Activated CD8-positive, alpha-beta memory T cell treated with anti-CD3 and anti-CD28 coated beads, Interleukin-2, amount 50 U/mL, for 48 hours (primary cell): ENCODE measurements around the gene SETDB2.

ENCODE experiments used
- DNase-seq: peaks from one replicate; pipeline ENCODE4 v3.0.0-alpha.2; 2020

The SETDB2 gene, protein sequence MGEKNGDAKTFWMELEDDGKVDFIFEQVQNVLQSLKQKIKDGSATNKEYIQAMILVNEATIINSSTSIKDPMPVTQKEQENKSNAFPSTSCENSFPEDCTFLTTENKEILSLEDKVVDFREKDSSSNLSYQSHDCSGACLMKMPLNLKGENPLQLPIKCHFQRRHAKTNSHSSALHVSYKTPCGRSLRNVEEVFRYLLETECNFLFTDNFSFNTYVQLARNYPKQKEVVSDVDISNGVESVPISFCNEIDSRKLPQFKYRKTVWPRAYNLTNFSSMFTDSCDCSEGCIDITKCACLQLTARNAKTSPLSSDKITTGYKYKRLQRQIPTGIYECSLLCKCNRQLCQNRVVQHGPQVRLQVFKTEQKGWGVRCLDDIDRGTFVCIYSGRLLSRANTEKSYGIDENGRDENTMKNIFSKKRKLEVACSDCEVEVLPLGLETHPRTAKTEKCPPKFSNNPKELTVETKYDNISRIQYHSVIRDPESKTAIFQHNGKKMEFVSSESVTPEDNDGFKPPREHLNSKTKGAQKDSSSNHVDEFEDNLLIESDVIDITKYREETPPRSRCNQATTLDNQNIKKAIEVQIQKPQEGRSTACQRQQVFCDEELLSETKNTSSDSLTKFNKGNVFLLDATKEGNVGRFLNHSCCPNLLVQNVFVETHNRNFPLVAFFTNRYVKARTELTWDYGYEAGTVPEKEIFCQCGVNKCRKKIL

DNA sequence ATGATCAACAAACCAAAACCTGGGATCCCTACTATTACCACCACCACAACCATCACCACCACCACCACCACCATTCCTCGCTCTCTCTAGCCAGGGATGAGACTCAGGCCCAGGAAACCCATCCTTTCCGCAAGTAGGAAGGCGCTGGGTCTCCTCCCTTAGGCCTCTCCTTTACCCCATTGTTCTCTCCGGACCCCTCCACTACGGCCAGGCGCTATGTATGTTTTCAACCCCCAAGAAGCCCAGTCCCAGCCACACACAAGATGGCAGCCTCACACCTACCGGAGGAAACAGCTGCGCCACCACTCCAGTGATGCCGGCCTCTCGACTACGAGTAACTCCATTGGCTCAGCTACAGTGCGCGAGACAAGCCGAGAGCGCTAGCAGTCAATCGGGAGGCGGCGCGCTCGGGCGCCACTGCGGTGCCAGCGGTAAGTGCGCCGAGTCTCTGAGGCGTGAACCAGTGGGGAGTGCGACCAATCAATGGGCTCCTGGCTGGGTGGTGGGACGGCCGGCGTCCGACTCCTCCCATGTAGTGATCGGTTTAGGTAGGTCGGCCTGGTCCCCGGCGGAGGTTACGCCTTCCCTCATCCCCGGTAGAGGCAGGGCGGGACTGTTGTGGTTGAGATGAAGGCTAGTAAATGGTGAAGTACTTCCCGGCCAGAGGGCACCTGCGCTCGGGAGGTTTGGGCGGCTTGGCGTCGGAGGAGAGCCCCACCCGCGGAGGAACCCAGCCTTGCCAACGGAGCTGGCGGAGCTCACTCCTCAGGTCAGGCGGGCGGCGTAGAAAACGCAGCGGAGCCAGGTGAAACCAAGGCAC is at the start of gene SETDB2, which contains the start of gene CAB39L:
Gene SETDB2, plus strand, starts transcription at position 571 of the 820 bp plus-strand sequence. CDS start 7,620 bp downstream, outside the sequence.
Gene CAB39L, minus strand, starts transcription at position 361 of the 820 bp plus-strand sequence. CDS start 61,154 bp downstream, outside the sequence.
- peak; percentile 97 for DNase-seq

DNA sequence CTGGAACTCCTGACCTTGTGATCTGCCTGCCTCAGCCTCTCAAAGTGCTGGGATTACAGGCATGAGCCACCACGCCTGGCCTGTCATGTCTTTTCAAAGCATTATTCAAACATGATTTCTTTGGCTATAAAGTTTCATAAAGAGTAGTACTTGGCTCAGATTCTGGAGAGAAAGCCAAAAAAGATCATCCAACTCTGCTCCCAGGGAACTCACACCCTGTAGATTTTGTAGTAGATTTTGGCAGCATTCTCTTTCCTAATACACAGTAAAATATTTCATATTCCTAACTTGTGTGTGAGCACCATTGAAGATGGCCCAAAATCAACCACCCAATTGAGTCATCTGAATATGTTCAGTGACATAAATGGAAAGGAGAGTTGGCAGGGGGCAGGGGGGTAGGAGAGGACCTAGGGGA is 48.6 kb upstream of the SETDB2 start:
- no peak for DNase-seq

DNA sequence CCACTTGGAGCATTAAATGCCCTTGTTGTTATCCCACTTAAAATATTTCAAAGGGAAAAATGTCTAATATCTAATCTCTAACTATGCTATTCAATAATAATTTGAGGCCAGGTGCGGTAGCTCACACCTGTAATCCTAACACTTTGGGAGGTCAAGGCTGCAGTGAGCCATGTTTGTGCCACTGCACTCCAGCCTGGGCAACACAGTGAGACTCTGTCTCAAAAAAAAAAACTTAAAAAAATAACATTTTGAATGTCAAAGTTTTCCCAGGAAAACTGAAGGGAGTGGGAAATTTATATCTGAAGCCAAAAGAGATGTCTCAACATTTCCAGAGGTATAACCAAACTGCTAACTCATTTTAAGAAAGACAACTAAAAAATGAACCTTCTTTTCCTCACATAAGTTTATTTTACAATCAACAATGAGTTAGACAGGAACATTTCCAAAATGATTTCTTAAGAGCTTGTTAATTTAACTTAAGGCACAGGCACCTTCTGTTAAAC is 48.1 kb upstream of the SETDB2 start:
- no peak for DNase-seq

DNA sequence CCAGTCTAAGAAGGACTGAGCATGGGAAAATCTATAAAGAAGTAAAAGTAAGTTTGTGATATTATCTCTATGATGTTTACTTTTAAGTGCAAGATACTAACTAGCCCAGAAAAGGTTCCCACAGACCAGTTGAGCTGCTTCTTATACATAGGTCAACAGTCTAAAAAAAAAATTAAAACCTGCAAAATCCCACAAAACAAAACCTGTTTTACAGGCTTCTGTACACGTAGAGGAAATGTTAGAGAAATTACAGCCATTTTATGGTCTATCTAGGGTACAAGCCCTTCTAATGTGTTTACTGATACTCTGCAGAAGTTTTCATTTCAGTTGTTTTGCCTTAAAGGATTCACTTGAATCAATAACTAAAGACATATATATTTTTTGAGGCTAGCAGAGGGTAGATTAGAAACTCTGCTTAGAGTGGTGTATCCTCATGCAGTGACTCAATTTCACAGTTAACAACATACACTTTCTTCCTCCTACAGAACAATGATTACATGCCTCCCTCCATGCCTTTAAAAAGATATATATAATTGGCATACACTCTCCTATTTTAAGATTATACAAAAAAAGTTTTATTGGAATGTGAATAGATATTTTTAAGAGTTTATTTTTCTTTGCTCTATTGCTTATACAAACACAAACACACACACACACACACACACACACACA is 44.1 kb upstream of the SETDB2 start:
- no peak for DNase-seq

DNA sequence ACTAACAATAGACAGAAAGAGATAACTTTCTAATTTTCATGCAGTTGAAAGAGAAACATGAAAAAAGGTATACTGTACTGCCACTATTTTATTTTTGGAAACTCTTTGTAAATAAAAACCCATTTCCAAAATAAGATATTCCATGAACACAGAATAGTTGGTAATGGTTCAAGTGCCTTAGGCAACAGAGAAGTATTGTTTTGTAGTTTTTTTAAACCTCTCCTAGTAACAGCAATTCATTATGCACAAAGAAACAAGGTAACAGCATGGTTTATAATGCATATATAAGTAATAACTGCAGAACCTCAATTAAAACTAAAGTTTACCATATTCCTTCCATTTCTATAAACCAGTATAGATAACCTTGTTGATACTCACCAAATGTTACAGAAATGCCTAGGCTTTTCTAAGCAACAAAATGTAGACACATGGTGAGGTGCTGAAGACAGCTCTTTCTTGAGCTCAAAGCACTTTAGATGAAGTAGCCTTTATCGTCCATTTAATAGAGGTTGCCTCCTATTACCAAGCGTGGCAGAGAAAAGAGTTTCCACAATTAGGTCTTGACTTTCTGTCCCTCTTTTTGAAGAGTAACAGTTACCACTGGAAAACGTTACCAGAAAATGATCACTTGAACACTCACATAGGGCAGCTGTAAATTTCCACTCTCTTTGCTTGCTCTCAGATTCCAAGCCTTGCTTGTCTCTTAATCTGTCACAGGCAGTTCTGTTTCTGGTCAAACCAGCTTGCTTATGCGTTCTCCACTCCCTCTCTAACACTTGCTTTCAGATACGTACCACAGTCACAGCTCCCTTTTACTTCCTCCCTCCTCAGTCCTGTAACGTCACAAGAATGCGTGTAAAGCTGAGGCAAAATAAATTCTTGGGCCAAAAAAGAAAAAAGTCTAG is 43.1 kb upstream of the SETDB2 start:
- DNase-seq: no peak

DNA sequence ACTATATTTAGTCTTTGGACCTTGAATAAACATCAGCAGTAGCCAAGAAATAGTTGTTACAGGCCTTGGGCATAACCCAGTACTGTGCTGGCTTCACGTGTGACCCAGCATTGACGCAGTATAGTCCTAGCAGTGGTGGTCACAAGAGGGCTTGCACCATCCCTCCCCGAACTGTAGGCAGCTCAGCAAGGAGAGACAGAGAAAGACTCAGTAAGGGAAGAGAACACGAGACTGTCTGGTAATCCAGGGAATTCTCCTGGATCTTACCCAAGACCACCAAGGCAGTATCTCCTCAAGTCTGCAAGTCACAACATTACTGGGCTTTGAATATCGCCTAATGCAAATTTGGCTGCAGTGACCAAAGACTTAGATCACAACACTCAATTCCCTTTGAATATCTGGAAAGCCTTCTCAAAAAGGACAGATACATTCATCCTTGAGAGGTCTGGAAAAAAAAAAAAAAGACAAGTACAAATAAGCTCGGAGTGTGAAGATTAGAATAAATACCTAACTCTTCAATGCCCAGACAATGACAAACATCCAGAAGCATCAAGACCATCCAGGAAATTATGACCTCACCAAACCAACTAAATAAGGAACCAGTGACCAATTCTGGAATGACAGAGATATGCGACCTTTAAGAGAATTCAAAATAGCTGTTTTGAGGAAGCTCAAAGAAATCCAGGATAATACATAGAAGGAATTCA is 39.9 kb upstream of the SETDB2 start:
- DNase-seq: no peak

DNA sequence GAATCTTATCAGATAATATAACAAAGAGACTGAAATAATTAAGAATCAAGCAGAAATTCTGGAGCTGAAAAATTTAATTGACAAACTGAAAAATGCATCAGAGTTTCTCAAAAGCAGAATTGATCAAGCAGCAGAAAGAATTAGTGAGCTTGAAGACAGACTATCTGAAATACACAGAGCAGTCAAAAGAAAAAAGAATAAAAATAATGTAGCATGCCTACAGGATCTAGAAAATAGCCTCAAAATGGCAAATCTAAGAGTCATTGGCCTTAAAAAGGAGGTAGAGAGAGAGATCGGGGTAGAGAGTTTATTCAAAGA is 39.4 kb upstream of the SETDB2 start:
- no peak for DNase-seq

DNA sequence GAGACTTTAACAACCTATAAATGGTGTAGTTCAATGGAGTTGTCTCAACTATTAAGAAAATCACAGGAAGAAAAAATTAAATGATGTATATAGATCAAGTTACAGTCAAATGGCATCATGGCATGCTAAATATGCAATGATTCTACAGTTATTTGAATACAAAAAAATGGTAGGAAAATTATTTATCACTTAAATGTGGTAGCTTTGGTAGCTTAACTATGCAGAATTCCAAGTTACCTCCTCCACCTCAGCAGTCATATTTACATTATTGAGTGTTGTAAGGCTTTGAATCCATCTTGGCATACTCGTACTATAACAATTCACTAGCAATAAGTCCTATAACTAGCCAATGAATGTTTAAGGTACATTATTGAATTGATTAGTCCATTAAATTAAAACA is 37.0 kb upstream of the SETDB2 start:
- DNase-seq: no peak

DNA sequence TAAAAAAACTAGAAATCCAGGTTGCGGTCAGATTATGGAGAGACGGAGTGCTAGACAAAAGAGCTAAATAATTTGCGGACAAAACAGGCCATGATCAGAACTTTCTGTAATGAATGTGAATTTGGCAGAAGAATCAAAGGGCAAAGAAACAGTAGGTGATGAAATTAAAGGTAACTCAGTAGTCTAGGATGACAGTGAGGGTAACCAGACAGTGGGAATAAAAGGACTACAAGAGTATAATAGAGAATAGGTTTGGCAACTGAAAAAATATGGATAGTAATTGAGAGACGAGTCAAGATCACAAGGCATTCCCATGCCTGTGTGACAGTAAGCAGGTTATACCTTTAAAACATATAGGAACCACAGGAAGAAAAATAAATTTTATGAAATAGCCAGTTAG is 36.1 kb upstream of the SETDB2 start:
- no peak for DNase-seq

DNA sequence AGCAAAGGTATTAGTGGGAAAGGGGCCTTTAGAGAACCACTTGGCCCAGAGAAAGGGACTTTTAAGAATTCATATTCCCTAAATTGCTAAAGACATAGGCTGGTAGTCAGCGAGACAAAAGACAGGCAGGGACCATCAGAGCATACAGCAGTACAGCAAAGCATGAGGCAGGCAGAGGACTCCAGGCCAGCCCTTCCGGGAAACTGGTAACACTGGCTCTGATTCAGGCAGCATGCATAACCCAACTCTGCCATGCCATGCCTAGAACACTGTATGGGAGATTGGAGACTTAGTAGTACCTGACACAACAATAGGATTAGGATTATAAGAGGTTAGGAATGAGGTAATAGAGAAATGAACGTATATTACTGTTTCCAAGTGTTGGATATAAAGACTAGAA is 35.1 kb upstream of the SETDB2 start:
- no peak for DNase-seq

DNA sequence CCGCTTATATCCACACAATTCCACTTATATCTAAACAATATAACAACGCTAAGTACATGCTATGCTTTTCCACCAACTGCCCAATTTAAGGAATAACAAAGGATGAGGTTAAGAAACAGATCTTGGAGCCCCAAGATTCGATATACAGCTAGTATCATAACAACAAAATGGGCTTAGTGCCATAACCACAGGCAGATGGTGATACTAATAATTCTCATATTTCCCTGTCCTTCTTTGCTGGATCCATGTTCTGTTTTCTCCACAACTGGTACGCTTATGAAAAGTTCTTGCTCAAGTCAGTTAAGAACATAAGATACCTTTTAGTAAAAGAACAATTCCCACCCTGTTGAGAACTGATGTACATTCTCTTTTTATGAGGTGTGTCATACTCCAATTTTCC is 34.1 kb upstream of the SETDB2 start:
- DNase-seq: no peak

DNA sequence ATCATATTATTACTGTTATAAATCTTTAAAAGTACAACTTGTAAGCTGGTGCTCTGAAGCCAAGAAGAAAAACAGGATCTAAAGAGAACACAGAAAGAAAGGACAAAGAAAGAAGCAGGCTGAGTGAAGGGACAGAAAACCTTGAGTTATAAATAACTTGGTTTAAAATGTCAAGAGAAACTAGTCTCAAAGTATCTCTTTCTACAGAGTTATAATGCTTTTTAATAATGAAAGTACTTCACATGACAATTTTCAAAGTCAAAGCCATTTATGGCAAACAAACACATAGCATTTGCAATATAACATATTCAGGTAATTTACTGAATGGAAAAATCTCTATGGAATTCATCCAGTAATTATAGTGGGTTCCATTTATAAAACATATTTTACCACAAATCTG is 33.6 kb upstream of the SETDB2 start:
- no peak for DNase-seq

DNA sequence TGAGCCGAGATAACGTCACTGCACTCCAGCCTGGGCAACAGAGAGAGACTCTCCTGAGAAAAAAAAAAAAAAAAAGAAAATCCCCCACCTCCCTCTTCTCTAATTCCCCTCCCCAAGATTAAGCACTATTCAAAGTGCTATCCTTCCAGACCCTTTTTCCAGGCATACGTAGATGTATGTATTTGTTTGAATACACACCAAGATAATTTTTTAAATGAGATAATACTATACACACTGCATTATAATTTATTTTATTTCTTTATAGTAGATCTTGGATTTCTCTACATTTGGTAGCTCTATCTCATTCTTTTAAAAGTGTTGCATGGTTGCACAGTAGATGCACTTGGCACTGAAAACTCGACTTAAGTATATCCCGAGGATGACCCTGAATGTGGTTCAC is 32.7 kb upstream of the SETDB2 start:
- DNase-seq: no peak

DNA sequence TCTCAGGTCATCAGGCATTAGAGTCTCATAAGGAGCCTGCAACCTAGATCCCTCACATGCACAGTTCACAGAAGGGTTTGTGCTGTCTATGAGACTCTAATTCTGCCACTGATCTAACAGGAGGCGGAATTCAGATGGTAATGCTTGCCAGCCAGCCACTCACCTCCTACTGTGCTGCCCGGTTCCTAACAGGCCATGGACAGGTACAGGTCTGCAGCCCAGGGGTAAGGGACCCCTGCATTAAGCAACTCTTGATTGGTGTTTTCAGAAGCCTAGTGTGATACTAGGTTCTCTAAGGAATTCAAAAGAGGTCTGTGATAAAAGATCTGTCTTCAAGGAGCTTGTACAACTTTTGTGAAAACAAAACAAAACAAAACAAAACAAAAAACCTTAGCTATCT is 31.3 kb upstream of the SETDB2 start:
- no peak for DNase-seq

DNA sequence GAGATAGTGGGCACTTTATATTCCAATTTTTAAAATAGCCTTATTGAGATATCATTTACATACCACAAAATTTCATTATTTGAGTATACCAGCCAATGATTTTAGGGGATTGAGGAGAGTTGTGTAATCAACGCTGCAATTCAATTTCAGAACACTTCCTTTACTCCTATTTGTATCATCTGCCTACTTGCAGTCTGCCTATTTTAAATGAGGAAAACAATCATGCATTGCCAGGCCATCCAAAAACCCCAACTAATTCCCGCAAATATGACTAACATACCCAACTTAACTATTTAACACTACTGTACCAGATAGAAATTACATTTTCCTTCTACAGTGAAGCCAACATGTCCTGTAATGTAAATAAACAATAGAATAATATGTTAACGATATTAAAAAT is 26.9 kb upstream of the SETDB2 start:
- DNase-seq: no peak

DNA sequence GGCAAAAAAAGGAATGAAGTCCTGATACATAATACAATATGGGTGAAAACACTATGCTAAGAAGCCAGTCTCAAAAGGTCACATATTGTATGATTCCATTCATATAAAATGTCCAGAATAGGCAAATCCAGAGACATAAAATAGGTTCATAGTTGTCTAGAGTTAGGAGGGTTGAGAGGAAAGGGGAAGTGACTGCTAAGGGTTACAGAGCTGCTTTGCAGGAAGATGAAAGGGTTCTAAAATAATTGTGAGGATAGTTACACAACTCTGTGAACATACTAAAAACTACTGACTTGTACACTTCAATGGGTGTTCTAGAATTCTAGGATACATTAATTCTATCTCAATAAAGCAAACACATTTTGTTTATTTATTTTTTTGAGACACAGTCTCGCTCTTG is 25.9 kb upstream of the SETDB2 start:
- DNase-seq: no peak

DNA sequence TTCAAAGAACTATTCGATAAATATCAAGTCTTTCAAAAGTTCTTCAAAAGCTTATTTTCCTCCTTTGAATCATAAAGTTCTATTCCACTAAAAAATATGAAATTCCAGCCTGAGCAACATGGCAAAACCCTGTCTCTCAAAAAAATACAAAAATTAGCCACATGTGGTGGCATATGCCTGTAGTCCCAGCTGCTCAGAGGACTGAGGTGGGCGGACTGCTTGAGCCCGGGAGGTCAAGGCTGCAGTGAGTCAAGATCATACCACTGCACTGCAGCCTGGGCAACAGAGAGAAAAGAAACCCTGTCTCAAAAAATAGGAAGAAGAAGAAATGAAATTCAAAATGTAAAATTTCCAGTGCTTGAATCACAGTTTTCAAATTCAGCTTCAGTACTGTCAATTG is 24.8 kb upstream of the SETDB2 start:
- no peak for DNase-seq

DNA sequence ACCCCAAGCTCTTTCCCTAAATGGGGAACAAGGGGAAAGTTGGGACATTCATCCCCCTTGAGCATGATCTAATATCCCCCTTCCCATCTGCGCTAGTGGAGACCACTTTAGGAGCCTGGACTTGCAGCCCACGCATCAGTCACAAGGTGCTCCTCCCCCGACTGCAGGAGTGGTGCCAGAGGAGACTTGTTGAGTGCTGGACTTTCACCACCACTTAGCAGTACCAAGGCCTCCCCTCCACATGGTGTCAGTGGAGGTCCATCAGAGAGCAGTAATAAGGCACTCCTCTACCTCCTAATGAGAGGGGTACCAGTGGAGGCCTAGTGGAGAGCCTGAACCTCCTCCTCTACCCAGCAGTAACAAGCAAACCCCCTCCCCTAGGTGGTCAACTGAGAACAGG is 22.7 kb upstream of the SETDB2 start:
- no peak for DNase-seq

DNA sequence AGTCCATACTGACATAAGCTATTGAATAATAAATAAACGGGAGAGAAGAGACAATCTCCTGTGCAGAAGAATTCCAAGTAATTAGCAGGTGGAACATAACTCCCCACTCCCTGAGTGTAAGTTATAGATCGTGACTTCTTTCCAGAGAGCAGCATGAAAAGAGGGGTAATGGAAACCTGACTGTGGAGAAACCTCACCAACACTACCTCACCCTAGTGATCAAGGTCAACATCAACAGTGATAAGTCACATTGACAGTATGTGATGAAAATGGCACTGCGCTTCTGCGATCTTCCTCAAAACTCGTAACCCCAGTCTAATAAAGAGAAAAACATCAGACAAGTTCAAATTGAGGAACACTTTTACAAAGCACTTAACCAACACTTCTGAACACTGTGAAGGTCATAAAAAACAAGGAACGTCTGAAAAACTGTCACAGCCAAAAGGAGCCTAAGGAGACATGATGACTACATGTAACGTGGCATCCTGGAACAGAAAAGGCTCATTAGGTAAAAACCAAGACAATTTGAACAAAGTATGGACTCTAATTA is 20.0 kb upstream of the SETDB2 start:
- DNase-seq: no peak

DNA sequence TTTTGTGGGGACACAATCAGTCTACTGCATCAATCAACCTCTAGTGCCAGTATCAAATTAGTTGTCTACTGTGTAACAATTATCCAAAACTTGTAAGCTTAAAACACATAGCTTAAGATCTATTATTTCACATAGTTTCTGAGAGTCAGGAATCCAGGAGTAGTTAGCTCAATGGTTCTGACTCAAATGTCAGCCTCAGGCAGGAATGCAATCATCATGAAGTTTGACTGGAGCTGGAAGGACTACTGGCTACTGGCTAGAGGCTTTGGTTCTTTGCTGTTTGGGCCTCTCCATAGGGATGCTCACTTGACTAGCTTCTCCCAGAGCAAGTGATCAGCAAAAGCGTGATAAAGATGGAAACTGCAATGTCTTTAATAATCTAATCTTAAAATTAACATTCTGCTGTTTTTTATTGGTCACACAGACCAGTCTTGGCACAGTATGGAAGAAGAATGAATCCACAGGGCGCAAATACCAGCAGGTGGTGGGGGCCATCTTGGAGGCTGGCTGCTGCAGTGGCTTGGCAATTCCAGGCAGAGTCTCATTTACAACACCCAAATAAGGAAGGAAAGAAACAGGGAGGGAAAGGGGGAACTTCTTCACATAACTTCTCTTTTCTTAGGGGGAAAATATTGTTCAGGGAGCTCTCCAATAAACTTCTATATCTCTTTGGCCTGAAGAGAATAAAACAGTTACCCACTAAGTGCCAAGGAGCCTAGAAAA is 15.9 kb upstream of the SETDB2 start:
- DNase-seq: no peak
